Measurements from ENCODE around the gene LITAFD. TPM values are rescaled to one million over a fixed set of nuclear protein-coding genes. Genes with fewer than 3 reads are reported as not detected.

LITAFD gene
- total RNA-seq, 2 donors from 2014 or later, result not detected

DNA sequence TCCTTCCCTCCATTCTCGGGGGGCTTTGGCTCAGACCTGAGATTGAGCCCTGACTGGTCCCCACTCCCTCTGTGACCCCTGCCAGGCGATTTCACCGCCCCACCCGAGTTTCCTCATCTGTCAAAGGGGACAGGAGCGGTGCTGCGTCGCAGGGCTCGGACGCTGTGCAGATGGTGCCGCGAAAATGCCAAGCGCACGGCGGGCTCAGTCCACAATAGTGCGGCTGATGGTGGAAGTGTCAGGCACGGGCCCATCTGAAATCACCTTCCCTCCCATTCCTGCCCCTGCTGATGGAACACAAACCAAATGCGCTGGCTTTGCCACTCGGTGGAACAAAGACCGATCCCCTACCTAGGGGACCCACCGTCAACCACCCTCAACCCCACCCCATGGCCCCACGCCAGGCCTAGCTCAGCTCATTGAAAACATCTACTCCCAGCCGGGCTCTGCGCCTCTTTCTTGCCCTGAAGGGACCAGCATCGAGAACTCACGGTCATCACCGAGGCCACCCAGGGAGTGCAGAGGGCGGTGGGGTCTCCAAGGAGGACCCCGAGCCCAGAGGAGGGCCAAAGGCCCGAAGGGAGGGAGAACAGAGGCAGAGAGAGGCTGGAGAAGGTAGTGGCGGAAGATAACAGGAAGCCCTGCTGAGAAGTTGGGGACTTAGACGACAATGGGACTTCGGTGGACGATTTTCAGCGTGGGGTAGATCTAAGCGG lies 14.8 kb upstream of the LITAFD start:
- H3K27me3 ChIP-seq (ENCODE audit: control insufficient read depth, insufficient read depth, low read length, poor library complexity, severe bottlenecking), result no peaks in the 10 kb centered on the region
- peaks cover 40% of the 10 kb centered on the region for H3K4me1 Mint-ChIP-seq
- H3K27ac Mint-ChIP-seq, result peak overlapping the region; percentile 95
- WGBS, 2 experiments (ENCODE audit: insufficient coverage in 1 of 2, insufficient read length in 1 of 2), result 0 to 1% methylated on average over 15 to 35 of the region's 35 CpGs
- H3K27ac ChIP-seq (ENCODE audit: low read depth, low read length), result peak overlapping the region; percentile 95
- H3K4me3 Mint-ChIP-seq, result peak overlapping the region; percentile 88
- H3K27me3 Mint-ChIP-seq (ENCODE audit: insufficient read depth), result peaks cover 3% of the 10 kb centered on the region
- H3K36me3 Mint-ChIP-seq (ENCODE audit: low read depth), result peaks cover 11% of the 10 kb centered on the region
- no peaks in the 10 kb centered on the region for H3K9me3 Mint-ChIP-seq
- no peak for TF ChIP-seq CTCF (conservative IDR thresholded peaks at IDR 0.05)
- no peaks in the 10 kb centered on the region for H3K9me3 ChIP-seq (ENCODE audit: control insufficient read depth, low read length)
- DNase-seq, result peak; percentile 76
- H3K36me3 ChIP-seq (ENCODE audit: control insufficient read depth, insufficient read depth, low read length), result peaks cover 30% of the 10 kb centered on the region
- H3K4me1 ChIP-seq (ENCODE audit: control insufficient read depth, insufficient read depth, low read length), result peaks cover 26% of the 10 kb centered on the region
- peak overlapping the region; percentile 89 for H3K4me3 ChIP-seq (ENCODE audit: low read length)
- peak overlapping the region; percentile 90 for H3K9ac ChIP-seq (ENCODE audit: extremely low read depth, low read length, poor library complexity, severe bottlenecking)

DNA sequence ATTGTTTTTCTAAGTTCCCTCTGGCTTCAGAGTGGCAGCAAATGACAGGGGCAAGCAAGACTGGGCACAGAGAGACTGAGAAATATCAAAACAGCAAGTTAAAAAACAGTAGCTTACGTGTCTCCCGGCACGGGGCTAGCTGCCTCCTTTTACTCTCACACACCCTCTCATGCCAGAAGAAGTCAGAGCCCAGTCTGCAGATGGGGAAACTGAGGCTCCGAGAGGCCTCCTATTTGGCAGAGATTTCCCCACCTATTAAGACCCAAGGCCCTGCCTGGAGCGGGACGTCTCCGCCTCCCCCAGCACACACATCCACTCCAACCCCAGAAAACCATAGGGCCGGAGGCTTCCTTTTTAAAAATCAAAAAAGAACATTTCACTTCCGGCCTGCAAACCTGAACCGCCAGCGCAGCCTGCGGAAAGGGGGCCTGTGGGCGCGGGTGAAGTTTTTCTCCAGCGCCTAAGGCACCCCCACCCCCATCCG lies 14.2 kb upstream of the LITAFD start:
- H3K9ac ChIP-seq (ENCODE audit: extremely low read depth, low read length, poor library complexity, severe bottlenecking), result peak overlapping the region; percentile 90
- H3K27me3 ChIP-seq (ENCODE audit: control insufficient read depth, insufficient read depth, low read length, poor library complexity, severe bottlenecking), result no peaks in the 10 kb centered on the region
- peak overlapping the region; percentile 89 for H3K4me3 ChIP-seq (ENCODE audit: low read length)
- WGBS, 2 experiments (ENCODE audit: insufficient coverage in 1 of 2, insufficient read length in 1 of 2), result 0 to 1% methylated on average over 3 to 16 of the region's 16 CpGs
- Mint-ChIP-seq H3K4me3 (peak overlapping the region; percentile 88), H3K9me3 (no peaks in the 10 kb centered on the region), H3K27ac (peak overlapping the region; percentile 95), H3K4me1 (peaks cover 35% of the 10 kb centered on the region), H3K27me3 (ENCODE audit: insufficient read depth) (peaks cover 3% of the 10 kb centered on the region), H3K36me3 (ENCODE audit: low read depth) (peaks cover 7% of the 10 kb centered on the region)
- peaks cover 26% of the 10 kb centered on the region for H3K4me1 ChIP-seq (ENCODE audit: control insufficient read depth, insufficient read depth, low read length)
- no peaks in the 10 kb centered on the region for H3K9me3 ChIP-seq (ENCODE audit: control insufficient read depth, low read length)
- H3K27ac ChIP-seq (ENCODE audit: low read depth, low read length), result peak overlapping the region; percentile 95
- peaks cover 28% of the 10 kb centered on the region for H3K36me3 ChIP-seq (ENCODE audit: control insufficient read depth, insufficient read depth, low read length)
- TF ChIP-seq CTCF (conservative IDR thresholded peaks at IDR 0.05), result no peak
- DNase-seq, result no peak

DNA sequence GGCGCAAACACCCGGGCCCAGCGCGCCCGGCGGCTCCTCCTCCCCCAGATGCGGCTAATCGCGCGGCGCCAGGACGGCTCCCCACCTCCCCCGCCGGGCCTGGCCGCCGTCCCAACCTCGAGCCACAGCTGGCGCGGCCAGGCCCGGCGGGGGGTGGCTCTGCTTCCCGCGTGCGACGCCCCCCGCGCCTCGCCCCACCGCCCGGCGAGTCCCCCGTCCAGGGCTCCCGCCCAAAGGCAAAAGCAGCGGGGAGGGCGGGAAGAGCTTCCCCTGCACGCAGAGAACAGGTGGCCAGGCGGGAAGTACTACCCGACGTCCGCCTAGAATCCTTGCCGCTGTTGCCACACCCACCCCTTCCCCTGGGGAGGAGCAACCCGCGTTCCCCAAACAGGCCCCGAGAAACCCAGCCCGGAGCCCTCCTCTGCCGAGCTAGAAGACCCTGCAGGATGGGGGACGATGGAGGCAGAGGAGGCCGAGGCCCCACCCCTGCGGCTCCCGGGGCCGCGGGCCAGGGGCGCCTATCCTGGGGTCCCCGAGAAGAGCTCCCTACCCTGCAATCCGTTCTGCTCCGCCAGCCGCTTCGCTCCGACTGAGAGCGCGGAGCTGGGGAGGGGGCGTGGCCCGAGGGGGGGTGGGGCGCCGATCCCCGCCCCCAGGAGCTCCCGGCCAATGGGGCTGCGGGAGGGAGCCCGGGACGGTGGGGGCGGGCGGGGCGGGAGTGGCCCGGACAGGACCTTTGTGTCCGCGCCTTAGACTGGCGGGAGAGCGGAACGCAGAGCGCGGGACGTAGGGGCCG lies 13.5 kb upstream of the LITAFD start, which contains the start of gene CARHSP1:
Gene CARHSP1 (minus strand): TSS at position 591 of the 796 bp plus-strand sequence. CDS start 9,678 bp downstream, outside the sequence.
- peak within 1 kb of the TSS; percentile 88 for H3K4me3 Mint-ChIP-seq
- H3K27me3 Mint-ChIP-seq (ENCODE audit: insufficient read depth), result peaks cover 3% of the 10 kb centered on the region
- no peaks in the 10 kb centered on the region for H3K9me3 Mint-ChIP-seq
- peaks cover 20% of the 10 kb centered on the region for H3K4me1 ChIP-seq (ENCODE audit: control insufficient read depth, insufficient read depth, low read length)
- H3K27ac ChIP-seq (ENCODE audit: low read depth, low read length), result peak within 1 kb of the TSS; percentile 95
- H3K36me3 Mint-ChIP-seq (ENCODE audit: low read depth), result peaks cover 7% of the 10 kb centered on the region
- peak within 1 kb of the TSS; percentile 89 for H3K4me3 ChIP-seq (ENCODE audit: low read length)
- no peaks in the 10 kb centered on the region for H3K9me3 ChIP-seq (ENCODE audit: control insufficient read depth, low read length)
- TF ChIP-seq CTCF (conservative IDR thresholded peaks at IDR 0.05), result no peak
- DNase-seq, result peak; percentile 97
- WGBS, 2 experiments (ENCODE audit: insufficient coverage in 1 of 2, insufficient read length in 1 of 2), result 0% methylated on average over 11 to 82 of the region's 83 CpGs
- H3K4me1 Mint-ChIP-seq, result peaks cover 31% of the 10 kb centered on the region
- no peaks in the 10 kb centered on the region for H3K27me3 ChIP-seq (ENCODE audit: control insufficient read depth, insufficient read depth, low read length, poor library complexity, severe bottlenecking)
- peak within 1 kb of the TSS; percentile 90 for H3K9ac ChIP-seq (ENCODE audit: extremely low read depth, low read length, poor library complexity, severe bottlenecking)
- H3K27ac Mint-ChIP-seq, result peak within 1 kb of the TSS; percentile 95
- H3K36me3 ChIP-seq (ENCODE audit: control insufficient read depth, insufficient read depth, low read length), result peaks cover 22% of the 10 kb centered on the region
